ENCODE results near the gene PRSS36.

Gene PRSS36

GRCh38 chr16:31093132-31093703 lies 56.6 kb downstream of the PRSS36 start:
- no peak for TF ChIP-seq EZH2 (IDR thresholded peaks at IDR 0.05; ENCODE audit: borderline replicate concordance, low read depth, low read length, severe bottlenecking)
- H3K4me1 ChIP-seq (ENCODE audit: insufficient read depth, low read length) = peaks cover 28% of the 10 kb centered on the region
- peak overlapping the region in 1 of 2 experiments; percentile 85; a peak in 2 of 4 replicates for H3K4me3 ChIP-seq (ENCODE audit: low read depth in 1 of 2, low read length in 2 of 2)
- H3K36me3 ChIP-seq (ENCODE audit: insufficient read depth, low read length) = peaks cover 35% of the 10 kb centered on the region
- H3K79me2 ChIP-seq (ENCODE audit: insufficient read depth, low read length) = peaks cover 37% of the 10 kb centered on the region
- H2AFZ ChIP-seq (ENCODE audit: low read depth, low read length) = no peak overlapping the region
- no peak overlapping the region for H3K27ac ChIP-seq (ENCODE audit: low read length)
- H3K9me3 ChIP-seq (ENCODE audit: insufficient read depth, low read length, severe bottlenecking) = no peaks in the 10 kb centered on the region
- H4K20me1 ChIP-seq (ENCODE audit: insufficient read depth, low read length) = 0 out of 2 replicates have a peak, but pooled peaks cover 11% of the 10 kb centered on the region
- no peak for ATAC-seq (ENCODE audit: insufficient read depth, low read depth)
- peak overlapping the region; percentile 78 for H3K4me2 ChIP-seq (ENCODE audit: insufficient read depth, low read length)
- no peaks in the 10 kb centered on the region for H3K27me3 ChIP-seq (ENCODE audit: insufficient read depth, low read length, poor library complexity)
- peak overlapping the region; percentile 68 for H3K9ac ChIP-seq (ENCODE audit: low read depth, low read length)
- no peak for DNase-seq

- DNase-seq = no peak
- peaks cover 37% of the 10 kb centered on the region for H3K79me2 ChIP-seq (ENCODE audit: insufficient read depth, low read length)
Measured at GRCh38 chr16:31092330-31092729, 57.5 kb downstream of the PRSS36 start.

GRCh38 chr16:31090540-31090939 lies 59.3 kb downstream of the PRSS36 start:
- Histone ChIP-seq H3K4me2 (ENCODE audit: insufficient read depth, low read length) (no peak overlapping the region), H3K36me3 (ENCODE audit: insufficient read depth, low read length) (peaks cover 56% of the 10 kb centered on the region), H3K27ac (ENCODE audit: low read length) (no peak overlapping the region), H2AFZ (ENCODE audit: low read depth, low read length) (no peak overlapping the region), H3K9me3 (ENCODE audit: insufficient read depth, low read length, severe bottlenecking) (no peaks in the 10 kb centered on the region), H4K20me1 (ENCODE audit: insufficient read depth, low read length) (0 out of 2 replicates have a peak, but pooled peaks cover 18% of the 10 kb centered on the region), H3K4me1 (ENCODE audit: insufficient read depth, low read length) (peaks cover 26% of the 10 kb centered on the region), H3K4me3 (ENCODE audit: low read depth in 1 of 2, low read length in 2 of 2) (no peak overlapping the region), H3K9ac (ENCODE audit: low read depth, low read length) (no peak overlapping the region), H3K27me3 (ENCODE audit: insufficient read depth, low read length, poor library complexity) (no peaks in the 10 kb centered on the region), H3K79me2 (ENCODE audit: insufficient read depth, low read length) (peaks cover 37% of the 10 kb centered on the region)
- DNase-seq (no peak), ATAC-seq (ENCODE audit: insufficient read depth, low read depth) (no peak)
- TF ChIP-seq CTCF (IDR thresholded peaks at IDR 0.05; ENCODE audit: borderline replicate concordance, extremely low read depth, low read length, poor library complexity, severe bottlenecking) (no peak), EZH2 (IDR thresholded peaks at IDR 0.05; ENCODE audit: borderline replicate concordance, low read depth, low read length, severe bottlenecking) (no peak)

More at GRCh38 chr16:31092330-31092729, 57.5 kb downstream of the PRSS36 start:
- Histone ChIP-seq H4K20me1 (ENCODE audit: insufficient read depth, low read length) (0 out of 2 replicates have a peak, but pooled peaks cover 13% of the 10 kb centered on the region), H2AFZ (ENCODE audit: low read depth, low read length) (no peak overlapping the region), H3K4me3 (ENCODE audit: low read depth in 1 of 2, low read length in 2 of 2) (no peak overlapping the region), H3K4me1 (ENCODE audit: insufficient read depth, low read length) (peaks cover 28% of the 10 kb centered on the region), H3K4me2 (ENCODE audit: insufficient read depth, low read length) (peak overlapping the region; percentile 78; the same call in 1 of the 2 replicates), H3K27me3 (ENCODE audit: insufficient read depth, low read length, poor library complexity) (no peaks in the 10 kb centered on the region), H3K9me3 (ENCODE audit: insufficient read depth, low read length, severe bottlenecking) (no peaks in the 10 kb centered on the region), H3K27ac (ENCODE audit: low read length) (no peak overlapping the region), H3K9ac (ENCODE audit: low read depth, low read length) (no peak overlapping the region), H3K36me3 (ENCODE audit: insufficient read depth, low read length) (peaks cover 40% of the 10 kb centered on the region)
- TF ChIP-seq EZH2 (IDR thresholded peaks at IDR 0.05; ENCODE audit: borderline replicate concordance, low read depth, low read length, severe bottlenecking) (no peak), CTCF (IDR thresholded peaks at IDR 0.05; ENCODE audit: borderline replicate concordance, extremely low read depth, low read length, poor library complexity, severe bottlenecking) (no peak)
- no peak for ATAC-seq (ENCODE audit: insufficient read depth, low read depth)

GRCh38 chr16:31089199-31089598 lies 60.7 kb downstream of the PRSS36 start:
- peaks cover 27% of the 10 kb centered on the region; the same call in 1 of the 2 replicates for H4K20me1 ChIP-seq (ENCODE audit: insufficient read depth, low read length)
- peaks cover 68% of the 10 kb centered on the region for H3K36me3 ChIP-seq (ENCODE audit: insufficient read depth, low read length)
- peaks cover 34% of the 10 kb centered on the region for H3K79me2 ChIP-seq (ENCODE audit: insufficient read depth, low read length)
- peaks cover 20% of the 10 kb centered on the region for H3K4me1 ChIP-seq (ENCODE audit: insufficient read depth, low read length)
- no peaks in the 10 kb centered on the region for H3K9me3 ChIP-seq (ENCODE audit: insufficient read depth, low read length, severe bottlenecking)
- no peak overlapping the region for H3K27ac ChIP-seq (ENCODE audit: low read length)
- H3K27me3 ChIP-seq (ENCODE audit: insufficient read depth, low read length, poor library complexity) = no peaks in the 10 kb centered on the region
- no peak for TF ChIP-seq EZH2 (IDR thresholded peaks at IDR 0.05; ENCODE audit: borderline replicate concordance, low read depth, low read length, severe bottlenecking)
- TF ChIP-seq CTCF (IDR thresholded peaks at IDR 0.05; ENCODE audit: borderline replicate concordance, extremely low read depth, low read length, poor library complexity, severe bottlenecking) = no peak
- no peak for ATAC-seq (ENCODE audit: insufficient read depth, low read depth)
- no peak overlapping the region for H3K4me3 ChIP-seq (ENCODE audit: low read depth in 1 of 2, low read length in 2 of 2)
- H3K4me2 ChIP-seq (ENCODE audit: insufficient read depth, low read length) = no peak overlapping the region
- no peak overlapping the region for H3K9ac ChIP-seq (ENCODE audit: low read depth, low read length)
- DNase-seq = no peak
- no peak overlapping the region for H2AFZ ChIP-seq (ENCODE audit: low read depth, low read length)

Measured in DND-41 (cell line).